GM19463 (cell line): ENCODE data around the gene SLC22A8.
"Not testable (repeated sequence)": the region's sequence is repeated elsewhere in the genome, so short reads cannot be mapped to it uniquely, and the experiment has no call there.

Source experiments
- ATAC-seq: cut with Tn5 transposase; IDR thresholded peaks from one replicate; pipeline ENCODE4 v1.9.1; 2021; ENCODE audit warnings: mild to moderate bottlenecking, moderate library complexity; ENCODE audit not compliant: unreplicated experiment

Gene SLC22A8

DNA sequence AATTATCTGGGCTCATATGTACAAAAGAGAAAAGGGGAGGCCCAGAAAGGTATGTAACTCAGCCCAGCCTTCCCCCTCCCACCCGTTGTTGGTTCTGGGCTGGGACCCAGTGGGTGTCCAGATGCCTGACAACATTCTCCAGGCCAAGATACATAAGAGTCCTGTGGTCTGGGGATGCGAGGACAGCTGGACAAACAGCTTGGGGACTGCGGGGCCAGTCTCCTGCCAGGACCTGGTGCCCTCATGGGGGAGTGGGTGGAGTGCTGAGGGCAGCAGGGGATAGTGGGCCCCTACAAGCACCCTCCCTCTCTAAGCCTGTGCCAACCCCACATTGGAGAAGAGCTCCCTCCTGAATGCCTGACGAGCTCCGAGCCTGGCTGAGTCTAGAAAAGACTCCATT is 27.4 kb downstream of the SLC22A8 start:
- no peak for ATAC-seq

DNA sequence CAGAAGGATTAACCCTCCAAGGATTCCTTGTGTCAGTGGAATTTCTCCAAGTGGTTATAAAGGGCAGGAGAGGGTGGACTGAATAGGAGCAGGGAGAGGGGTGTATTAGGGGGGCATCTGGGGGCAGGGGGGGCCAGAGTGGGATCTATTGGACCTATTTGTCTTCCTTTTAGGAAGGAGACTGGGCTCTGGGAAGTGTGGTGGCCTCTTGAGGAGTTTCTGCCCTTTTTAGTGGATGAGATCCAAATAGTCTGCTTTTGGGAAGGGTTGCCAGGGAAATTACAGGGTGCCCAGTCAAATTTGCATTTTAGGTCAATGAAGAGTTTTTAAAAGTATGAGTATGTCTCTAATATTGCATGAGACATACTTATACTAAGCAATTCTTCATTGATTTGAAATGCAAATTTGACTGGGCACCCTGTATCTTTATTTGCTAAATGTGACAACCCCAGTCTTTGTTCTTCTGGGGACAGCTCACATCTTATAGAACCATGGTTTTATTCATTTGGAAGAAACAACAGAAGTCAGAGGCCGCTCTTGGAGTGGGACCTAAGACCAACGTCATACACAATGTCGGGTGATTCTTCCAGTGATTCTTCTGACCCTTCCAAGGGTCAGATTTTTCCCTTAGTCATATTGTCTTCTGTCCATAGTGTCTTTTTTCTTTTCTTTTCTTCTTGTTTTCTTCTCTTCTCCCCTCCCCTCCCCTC is 30.4 kb downstream of the SLC22A8 start:
- no peak for ATAC-seq

DNA sequence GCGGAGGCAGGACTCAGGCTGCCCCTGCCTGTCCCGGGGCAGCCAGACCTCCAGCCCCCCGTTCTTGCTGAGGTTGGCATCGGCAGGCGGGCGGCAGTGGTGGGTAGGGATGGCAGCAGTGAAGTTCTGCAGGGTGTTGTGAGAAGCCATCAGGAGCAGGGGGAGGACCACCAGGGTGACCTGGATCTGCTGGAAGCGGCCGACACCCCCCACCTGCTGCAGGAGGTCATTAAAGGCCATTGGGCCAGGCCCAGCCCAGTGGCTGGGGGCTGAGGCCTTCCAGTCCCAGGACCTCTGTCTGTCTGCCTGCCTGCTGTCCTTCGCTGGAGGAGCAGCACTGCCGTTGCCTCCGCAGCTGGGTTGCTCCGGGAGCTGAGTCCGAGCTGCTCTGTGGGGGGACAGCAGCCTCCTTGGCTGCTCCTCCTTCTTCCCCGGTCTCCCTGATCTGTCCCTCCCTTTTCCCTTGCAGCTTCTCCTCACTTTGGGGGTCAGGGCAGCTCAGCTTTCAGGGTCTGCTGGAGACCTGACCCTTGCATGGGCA is 31.1 kb downstream of the SLC22A8 start, which contains the start of gene SLC22A6:
Gene SLC22A6, minus strand, starts transcription at position 517 of the 541 bp plus-strand sequence. Its CDS starts 277 bp downstream, at position 240.
- ATAC-seq, result no peak

DNA sequence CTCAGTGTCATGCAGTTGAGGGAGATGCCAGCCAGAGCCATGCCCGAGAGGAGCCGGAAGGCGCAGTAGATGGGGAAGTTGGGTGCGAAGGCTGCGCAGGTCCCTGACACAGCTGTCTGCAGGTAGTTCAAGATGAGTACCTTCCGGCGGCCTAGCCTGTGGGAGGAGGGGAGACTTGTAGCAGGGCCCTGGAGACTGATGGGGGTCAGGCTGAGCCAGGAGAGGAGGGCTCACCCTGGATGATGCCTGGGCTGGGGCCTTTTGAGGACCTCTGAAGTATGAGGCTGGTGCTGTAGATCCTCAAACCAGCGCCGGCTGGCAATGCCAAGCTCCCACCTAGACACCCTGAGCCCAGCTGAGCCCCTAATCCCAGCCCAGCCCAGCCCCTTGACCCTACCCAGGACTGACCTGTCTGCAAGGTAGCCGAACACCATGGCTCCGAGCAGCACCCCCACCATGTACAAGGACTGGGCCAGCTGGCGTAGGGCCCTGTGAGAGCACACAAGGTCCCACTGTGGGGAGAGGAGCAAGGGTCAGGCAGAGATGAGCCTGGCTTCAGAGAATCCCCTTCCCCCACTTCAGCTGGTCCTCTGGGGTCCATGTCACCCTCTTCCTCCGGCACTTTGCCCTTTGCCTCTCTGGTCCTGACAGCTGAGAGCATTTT is 32.0 kb downstream of the SLC22A8 start:
- ATAC-seq, result no peak

DNA sequence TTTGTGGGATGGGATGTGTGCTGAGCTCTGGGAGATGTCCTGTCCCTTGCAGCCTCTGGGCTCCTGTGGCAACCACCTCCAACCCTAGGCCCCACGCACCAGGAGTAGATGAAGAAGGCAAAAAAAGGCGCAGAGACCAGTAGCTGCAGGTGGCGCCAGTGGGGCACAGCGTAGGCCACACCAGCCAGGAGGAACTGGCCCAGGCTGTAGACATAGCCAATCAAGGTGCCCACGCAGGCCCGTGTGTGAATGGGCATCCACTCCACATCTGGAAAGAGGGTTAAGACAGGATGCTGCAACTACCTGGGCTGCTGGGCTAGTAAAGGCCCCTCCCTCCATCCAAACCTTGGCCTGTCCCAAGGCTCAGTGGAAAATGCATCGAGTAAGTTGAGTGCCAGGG is 33.9 kb downstream of the SLC22A8 start:
- no peak for ATAC-seq

DNA sequence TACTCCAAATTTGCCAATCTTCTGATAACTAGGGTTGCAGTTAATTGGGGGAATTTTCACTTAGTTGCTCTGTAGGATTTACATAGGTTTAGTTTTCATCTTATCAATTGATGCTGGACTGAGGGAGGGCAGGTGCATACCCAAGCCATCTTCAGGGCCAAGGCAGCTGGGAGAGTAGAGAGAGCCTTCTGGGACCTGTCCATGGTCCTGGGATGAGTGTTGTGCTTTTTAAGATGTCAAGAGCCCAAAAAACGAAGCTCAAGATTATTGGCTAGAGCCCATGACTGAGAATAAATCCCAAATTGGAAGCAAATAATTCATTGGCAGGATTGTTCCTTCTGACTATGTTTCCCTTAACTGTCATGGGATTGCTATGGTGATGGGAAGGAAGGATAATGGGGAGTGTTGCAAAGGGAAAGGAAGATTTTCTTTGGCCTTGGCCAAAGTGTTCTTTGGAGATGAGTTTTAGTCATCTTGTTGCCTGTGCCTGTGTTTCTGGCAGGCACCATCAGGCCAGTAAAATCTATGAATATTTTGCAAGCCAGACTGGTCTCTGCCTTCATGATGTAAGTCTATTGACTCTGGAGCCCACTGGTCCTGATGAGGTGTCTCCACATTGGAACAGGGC is 35.4 kb downstream of the SLC22A8 start:
- ATAC-seq, result no peak

DNA sequence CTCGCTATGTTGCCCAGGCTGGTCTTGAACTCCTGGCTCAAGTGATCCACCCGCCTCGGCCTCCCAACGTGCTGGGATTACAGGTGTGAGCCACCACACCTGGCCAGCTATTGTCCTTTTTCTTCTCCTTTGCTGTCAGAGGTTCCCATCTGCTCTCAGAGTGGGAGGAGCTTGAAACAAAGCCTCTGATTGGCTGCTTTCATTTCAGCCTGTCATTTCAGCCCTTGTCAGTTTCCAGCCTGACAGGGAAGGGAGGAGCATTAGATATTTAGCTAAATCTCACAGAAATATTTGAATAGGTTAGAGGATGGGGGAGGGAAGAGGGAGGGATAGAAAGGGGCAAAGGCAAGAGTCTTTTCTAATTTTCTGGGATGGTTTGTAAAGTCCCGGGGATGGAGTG is 39.5 kb downstream of the SLC22A8 start:
- no peak for ATAC-seq

DNA sequence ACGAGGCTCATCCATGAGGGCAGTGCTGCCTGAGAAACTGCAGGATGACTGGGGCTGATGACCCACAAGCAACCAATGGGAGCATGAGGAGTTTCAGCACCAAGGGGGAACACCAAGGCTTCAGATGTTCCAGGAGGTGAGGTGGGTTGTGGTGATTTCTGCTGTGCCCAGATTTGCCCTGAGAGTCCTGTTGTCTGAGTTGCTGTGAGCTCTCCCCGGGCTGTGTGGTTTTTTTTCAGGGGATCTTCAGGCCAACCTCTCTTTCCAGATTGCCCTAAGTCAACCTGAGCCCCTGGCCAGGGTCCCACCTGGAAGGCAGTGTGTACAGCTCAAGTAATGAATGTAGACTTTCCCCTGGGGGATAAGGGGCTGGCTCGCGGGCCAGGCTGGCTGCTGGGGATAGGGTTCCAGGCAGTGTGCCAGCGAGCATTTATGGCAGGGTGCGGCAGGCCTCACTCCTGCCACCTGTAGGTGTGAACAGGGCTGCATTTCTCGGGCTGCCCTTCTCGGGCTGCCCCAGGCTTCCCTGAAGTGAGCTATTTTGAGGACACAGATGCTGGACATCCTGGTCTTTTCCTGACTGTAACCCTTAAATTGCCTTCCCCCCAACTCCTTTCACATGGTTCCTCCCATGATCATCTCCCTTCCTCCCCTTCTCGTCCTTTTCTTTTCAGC is 40.7 kb downstream of the SLC22A8 start:
- no peak for ATAC-seq

DNA sequence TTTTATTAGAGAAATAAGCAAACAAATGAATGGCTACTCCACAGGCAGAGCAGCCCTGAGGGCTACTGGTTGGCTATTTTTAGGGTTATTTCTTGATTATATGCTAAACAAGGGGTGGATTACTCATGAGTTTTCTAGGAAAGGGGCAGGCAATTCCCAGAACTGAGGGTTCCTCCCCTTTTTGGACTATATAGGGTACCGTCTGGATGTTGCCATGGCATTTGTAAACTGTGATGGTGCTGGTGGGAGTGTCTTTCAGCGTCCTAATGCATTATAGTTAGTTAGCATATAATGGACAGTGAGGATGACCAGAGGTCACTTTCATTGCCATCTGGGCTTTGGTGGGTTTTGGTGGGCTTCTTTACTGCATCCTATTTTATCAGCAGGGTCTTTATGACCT is 50.1 kb downstream of the SLC22A8 start:
- ATAC-seq, result no peak

DNA sequence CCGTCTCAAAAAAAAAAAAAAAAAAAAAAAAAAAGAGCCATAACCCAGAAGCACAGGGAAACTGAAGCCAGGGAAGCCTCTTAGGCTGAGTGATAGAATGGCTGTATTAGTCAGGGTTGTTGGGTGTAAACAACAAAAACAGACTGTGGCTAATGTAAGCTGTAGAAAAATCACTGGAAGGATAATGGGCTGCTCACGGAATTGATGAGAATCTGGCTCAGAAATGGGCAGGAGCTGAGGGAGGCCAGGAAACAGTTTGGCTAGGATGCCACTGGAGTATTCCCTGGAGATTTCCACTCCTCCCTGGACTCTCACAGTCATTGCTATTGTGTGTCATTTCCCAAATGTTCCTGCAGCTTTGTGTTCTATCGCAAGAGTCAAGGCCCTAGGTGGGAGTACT is 53.2 kb downstream of the SLC22A8 start:
- ATAC-seq, result no peak

DNA sequence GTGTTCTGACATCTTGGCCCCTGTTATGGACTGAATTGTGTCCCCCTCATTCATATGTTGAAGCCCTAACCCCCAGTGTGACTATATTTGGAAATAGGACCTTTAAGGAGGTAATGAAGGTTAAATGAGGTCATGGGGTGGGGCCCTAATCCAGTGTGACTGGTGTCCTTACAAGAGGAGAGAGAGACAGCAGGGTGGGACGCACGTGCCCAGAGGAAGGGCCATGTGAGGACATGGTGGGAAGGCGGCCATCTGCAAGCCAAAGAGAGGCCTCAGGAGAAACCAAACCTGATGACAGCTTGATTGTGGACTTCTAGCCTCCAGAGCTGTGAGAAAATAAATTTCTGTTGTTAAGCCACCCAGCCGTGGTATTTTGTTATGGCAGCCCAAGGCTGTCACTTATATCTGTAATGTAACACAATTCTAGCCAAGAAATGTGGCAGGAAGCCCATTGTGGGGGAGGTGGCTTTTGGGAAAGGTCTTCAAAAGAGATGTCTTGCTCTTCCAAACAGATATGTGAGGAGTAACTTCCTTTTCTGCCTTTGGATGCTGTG is 54.5 kb downstream of the SLC22A8 start:
- ATAC-seq, result no peak

DNA sequence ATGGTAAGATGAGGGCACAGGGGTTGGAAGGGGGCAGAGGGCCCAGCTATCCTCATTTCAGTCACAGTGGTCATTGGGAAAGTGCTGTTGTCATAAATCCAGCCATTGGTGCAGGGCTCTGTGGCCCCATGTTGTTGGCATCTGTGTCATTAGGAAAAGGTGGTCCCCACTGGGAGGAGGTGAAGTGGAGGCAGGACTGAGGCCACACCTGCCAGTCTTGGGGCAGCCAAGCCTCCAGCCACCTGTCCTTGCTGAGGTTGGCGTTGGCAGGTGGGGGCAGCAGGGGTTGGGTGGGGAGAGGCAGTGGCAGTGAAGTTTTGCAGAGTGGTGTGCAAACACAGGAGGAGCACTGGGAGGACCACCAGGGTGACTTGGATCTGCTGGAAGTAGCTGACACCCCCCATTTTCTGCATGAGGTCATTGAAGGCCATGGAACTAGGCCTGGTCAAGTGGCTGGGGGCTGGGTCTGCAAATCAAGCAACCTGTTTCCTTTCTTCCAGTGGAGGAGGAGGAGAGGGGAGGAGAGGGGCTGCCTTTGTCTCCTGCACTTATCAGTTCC is 56.1 kb downstream of the SLC22A8 start:
- ATAC-seq, result no peak

DNA sequence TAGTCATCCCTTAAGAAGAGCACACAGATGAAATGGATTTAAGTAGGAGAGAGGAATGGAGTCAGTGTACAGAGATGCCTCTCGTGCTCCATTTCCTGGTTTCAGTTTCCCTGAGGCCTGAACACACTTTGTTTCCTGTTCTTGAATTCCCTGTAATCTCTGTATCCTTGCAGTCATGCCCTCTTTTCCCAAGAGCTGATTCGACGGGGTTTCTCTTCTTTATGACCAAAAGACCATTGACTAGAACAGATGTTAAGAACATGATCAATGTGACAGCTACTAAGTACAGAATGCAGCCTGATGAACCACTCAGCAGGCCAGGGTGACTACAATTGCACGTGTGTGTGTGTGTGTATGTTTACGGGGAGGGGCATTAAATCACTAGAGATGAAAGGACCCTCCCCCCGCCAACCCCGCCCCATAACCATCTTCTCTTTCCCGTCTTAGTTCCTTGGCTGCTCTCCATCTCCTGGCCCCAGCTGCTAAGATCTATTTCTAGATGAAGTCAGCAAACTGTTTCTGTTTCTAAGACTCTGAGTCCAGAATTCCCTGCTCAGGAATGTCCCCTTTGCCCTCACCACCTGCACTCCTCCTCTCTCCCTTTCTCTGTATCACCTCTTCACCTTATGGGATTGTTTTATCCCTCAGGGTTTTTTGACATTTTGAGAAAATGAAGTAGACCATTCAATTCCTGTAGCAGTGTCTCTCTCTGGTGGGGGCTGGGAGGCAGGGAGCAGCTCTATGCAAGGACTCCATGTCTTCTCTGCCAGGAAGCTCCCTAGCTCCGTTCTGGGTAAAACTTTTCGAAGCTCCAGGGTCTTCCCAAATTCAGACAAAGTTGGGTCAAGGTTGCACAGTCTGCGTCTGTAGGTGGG is 56.9 kb downstream of the SLC22A8 start:
- no peak for ATAC-seq

DNA sequence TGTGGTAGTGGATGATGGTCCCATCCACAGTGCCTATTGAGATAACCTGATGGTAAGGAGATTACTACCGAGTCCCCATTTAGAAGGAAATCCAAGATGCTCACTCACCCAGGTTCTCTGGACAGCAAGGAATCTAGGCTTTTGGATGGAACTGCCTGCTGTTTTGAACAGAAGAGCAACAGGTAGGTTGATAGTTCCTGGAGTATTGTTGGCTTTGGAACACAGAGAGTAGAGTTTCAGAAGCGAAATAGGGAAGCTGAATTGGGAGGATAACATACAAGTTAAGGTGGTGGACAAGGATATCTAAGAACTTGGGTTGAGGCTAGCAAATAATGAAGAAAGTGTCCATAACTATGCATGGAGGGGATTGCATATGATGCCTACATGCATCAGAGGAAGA is 58.5 kb downstream of the SLC22A8 start:
- ATAC-seq, result no peak

DNA sequence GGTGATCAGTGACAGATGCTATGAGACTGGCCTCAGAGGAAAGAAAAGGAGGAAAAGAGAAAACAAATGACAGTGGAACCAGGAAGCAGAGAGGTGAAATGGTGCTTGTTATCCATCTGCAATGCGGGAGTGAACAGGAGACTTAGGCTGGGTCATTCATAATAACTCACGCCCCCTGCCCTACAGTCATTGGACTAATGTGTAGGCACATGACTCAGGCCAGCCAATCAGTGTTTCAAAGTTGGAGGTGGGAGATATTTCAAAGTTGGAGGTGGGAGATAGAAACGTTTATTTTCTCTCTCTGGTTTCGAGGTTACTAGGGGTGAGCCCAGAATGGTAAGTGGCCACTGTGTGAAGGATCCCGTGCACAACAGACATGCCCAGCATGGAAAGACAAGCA is 61.2 kb downstream of the SLC22A8 start:
- ATAC-seq, result no peak

DNA sequence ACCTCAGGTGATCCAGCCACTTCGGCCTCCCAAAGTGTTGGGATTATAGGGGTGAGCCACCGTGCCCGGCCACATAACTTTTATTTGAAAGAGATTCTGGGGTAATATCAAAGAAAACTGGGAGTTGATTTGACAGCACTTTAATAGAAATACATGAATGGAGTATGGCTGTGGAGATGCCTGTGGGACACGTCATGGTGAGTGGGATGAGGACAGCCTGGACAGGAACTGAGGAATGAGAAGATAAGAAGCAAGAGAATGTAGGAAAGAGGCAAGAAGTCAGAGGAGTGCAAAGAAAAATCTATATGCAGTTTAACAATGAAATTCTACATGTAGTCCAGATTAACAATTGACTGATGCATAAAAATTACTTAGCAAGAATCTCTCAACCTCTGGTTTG is 61.8 kb downstream of the SLC22A8 start:
- ATAC-seq, result no peak

DNA sequence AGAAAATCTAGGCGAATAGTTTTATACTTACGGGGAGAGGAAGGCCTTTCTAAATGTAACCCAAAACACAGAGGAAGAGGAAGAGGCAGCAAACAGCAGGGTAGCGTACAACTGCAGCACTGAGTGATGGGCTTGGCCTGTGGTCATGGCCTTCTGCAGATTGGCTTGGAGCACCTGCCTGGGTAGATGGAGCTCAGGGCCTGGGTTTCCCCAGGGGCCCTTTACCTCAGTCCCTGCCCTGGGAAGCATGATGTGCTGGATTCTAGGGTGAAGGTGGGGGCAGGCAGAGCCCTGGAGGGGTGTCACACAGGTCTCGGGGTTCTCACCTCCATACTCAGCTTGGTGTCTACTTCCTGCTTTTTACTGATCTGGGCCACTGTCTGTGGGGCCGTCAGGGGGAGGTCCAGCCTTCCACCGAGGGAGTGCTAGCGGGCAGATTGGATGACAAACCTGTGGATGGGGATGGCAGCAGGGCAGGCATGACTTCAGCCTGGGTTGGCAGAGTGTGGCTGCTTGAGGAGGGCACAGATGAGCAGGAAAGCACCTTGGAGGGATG is 66.8 kb downstream of the SLC22A8 start:
- no peak for ATAC-seq

DNA sequence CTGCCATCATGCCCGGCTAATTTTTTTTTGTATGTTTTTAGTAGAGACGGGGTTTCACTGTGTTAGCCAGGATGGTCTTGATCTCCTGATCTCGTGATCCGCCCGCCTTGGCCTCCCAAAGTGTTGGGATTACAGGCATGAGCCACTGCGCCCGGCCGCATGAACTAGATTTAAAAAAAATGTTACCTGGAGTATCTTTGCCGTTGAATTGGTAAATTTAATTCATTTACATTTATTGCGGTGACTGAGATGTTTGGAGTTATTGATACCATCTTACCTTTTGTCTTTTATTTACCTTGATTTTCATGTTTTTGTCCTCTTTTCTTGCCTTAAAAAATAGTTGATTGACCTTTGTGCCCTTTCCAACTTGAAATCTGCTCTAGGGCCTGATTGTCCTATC is 70.1 kb downstream of the SLC22A8 start:
- ATAC-seq, result not testable (repeated sequence)
